A549 (cell line): ENCODE measurements around the gene NDUFS8. TPM values are rescaled to one million over a fixed set of nuclear protein-coding genes. Genes with fewer than 3 reads are reported as not detected.

Experiments
- ATAC-seq, 2 experiments: fragments of 200-7000 bp in 1 of 2; fragments of >200 bp in 1 of 2; cut with Nextera tagmentation in 1 of 2; cut with Tn5 transposase in 1 of 2; 3 replicates each; pipeline versions ENCODE4 v1.8.0 to v1.9.1; 2018 to 2020; ENCODE audit warnings: mild to moderate bottlenecking in 1 of 2, moderate library complexity in 1 of 2
- CTCF ChIA-PET: fragments of 300-600 bp; sonication (Branson Sonifier 250); formaldehyde crosslinking; extraction: SDS; loops from one replicate; lab custom pipeline; 2021; ENCODE audit warnings: antibody characterized with exemption, inconsistent platforms; lab: Yijun Ruan, JAX
- POLR2A ChIA-PET: fragments of 350-600 bp; formaldehyde crosslinking; extraction: SDS; loops from one replicate; lab custom pipeline; 2021; ENCODE audit warnings: antibody characterized with exemption, inconsistent platforms; lab: Yijun Ruan, JAX
- DNase-seq, 2 experiments: peaks; one replicate each; pipeline versions ENCODE4 v3.0.0 to v3.0.0-alpha.2; 2011 to 2016; ENCODE audit warnings: low read depth in 1 of 2, low spot score in 1 of 2
- FAIRE-seq: peaks from 2 replicates; lab custom pipeline; 2011; peaks lifted over from hg19 to GRCh38; lab: Jason Lieb, UNC
- H3K27ac ChIP-seq, 2 experiments: fragments of >200 bp; sonication (Bioruptor Twin); formaldehyde crosslinking; 3 replicates each; pipeline ENCODE4 v1.5.1; 2016 to 2017
- H3K4me1 ChIP-seq: fragments of >200 bp; sonication (Bioruptor Twin); formaldehyde crosslinking; 3 replicates; pipeline ENCODE4 v1.6.1; 2016
- H3K4me2 ChIP-seq: fragments of >200 bp; sonication (Bioruptor Twin); formaldehyde crosslinking; 3 replicates; pipeline ENCODE4 v1.6.1; 2016
- H3K4me3 ChIP-seq: fragments of >200 bp; sonication (Bioruptor Twin); formaldehyde crosslinking; 3 replicates; pipeline ENCODE4 v1.5.1; 2016
- H3K9me3 ChIP-seq: fragments of >200 bp; sonication (Bioruptor Twin); formaldehyde crosslinking; 3 replicates; pipeline ENCODE4 v1.6.1; 2016
- CEBPB ChIP-seq, 2 experiments: fragments of >200 bp in 1 of 2; sonication (Bioruptor Twin) in 1 of 2; formaldehyde crosslinking in 1 of 2; IDR thresholded peaks; 2 replicates each; pipeline ENCODE4 v1.6.1; 2012 to 2016
- EHF ChIP-seq: fragments of 250-450 bp; sonication (Bioruptor Pico); IDR thresholded peaks from 2 replicates; pipeline ENCODE4 v1.5.0; 2020; ENCODE audit warnings: mild to moderate bottlenecking
- ESRRA ChIP-seq: fragments of 150-350 bp; IDR thresholded peaks from 2 replicates; pipeline ENCODE4 v1.6.1; 2014; ENCODE audit warnings: mild to moderate bottlenecking, low read length, borderline replicate concordance
- HEYL ChIP-seq: fragments of 250-450 bp; sonication (Bioruptor Pico); IDR thresholded peaks from 2 replicates; pipeline ENCODE4 v1.8.0; 2021; ENCODE audit warnings: mild to moderate bottlenecking, moderate library complexity
- HOXB13 ChIP-seq: fragments of 250-450 bp; sonication (Bioruptor Pico); IDR thresholded peaks from 2 replicates; pipeline ENCODE4 v1.5.0; 2020; ENCODE audit warnings: low read depth, mild to moderate bottlenecking, moderate library complexity
- HOXB5 ChIP-seq: fragments of 250-450 bp; sonication (Bioruptor Pico); IDR thresholded peaks from 2 replicates; pipeline ENCODE4 v1.5.0; 2020; ENCODE audit warnings: mild to moderate bottlenecking, moderate library complexity
- JUN ChIP-seq, 2 experiments: fragments of >200 bp; sonication (Bioruptor Twin); formaldehyde crosslinking; IDR thresholded peaks; 2 replicates in 1 of 2; 3 replicates in 1 of 2; pipeline ENCODE4 v1.6.1; 2016 to 2017
- KDM5A ChIP-seq: fragments of 200-600 bp; sonication (generic); IDR thresholded peaks from 2 replicates; pipeline ENCODE4 v1.6.1; 2016; ENCODE audit warnings: antibody characterized with exemption, mild to moderate bottlenecking
- MYC ChIP-seq: IDR thresholded peaks from 2 replicates; pipeline ENCODE4 v1.6.1; 2012; ENCODE audit warnings: mild to moderate bottlenecking, inconsistent platforms, low read length, improper control_type of control experiment, borderline replicate concordance
- NR3C1 ChIP-seq: fragments of >200 bp; sonication (Bioruptor Twin); formaldehyde crosslinking; IDR thresholded peaks from 3 replicates; pipeline ENCODE4 v1.6.1; 2017
- POLR2A ChIP-seq: IDR thresholded peaks from 2 replicates; pipeline ENCODE4 v1.6.1; 2012; ENCODE audit warnings: mild to moderate bottlenecking, low read length
- TP53 ChIP-seq: fragments of 250-450 bp; sonication (Bioruptor Pico); IDR thresholded peaks from 2 replicates; pipeline ENCODE4 v1.5.0; 2021; ENCODE audit warnings: mild to moderate bottlenecking, moderate library complexity
- WGBS: methylation state at CpG from one replicate; pipeline ENCODE4 v1.1.6; 2017; ENCODE audit errors: missing lambda C conversion rate; 5-methylcytosine and 5-hydroxymethylcytosine counted together
- polyA plus RNA-seq, 4 experiments: library from polyadenylated mRNA; depleted of rRNA in 3 of 4; stranded (reverse); fragments of >200 nt; fragmentation: RNase III in 1 of 4; extraction: RNeasy Plus Mini Kit Qiagen cat#74134 plus additional on column Dnase treatment in 1 of 4; gene quantifications; 2 replicates in 3 of 4; 3 replicates in 1 of 4; pipeline ENCODE4 v1.2.3, GENCODE V29; 2011 to 2017
- TF ChIP-seq, protein P1 (sequence below): fragments of 250-450 bp; sonication (Bioruptor Pico); IDR thresholded peaks from 2 replicates; pipeline ENCODE4 v1.5.0; 2020; ENCODE audit warnings: low read depth, mild to moderate bottlenecking, moderate library complexity
- TF ChIP-seq, protein P2 (sequence below): IDR thresholded peaks from 2 replicates; pipeline ENCODE4 v1.6.1; 2012

The NDUFS8 gene
- polyA plus RNA-seq, 2 of the 4 experiments (the other 2 are of a cell fraction): 71.0 to 298 TPM

DNA sequence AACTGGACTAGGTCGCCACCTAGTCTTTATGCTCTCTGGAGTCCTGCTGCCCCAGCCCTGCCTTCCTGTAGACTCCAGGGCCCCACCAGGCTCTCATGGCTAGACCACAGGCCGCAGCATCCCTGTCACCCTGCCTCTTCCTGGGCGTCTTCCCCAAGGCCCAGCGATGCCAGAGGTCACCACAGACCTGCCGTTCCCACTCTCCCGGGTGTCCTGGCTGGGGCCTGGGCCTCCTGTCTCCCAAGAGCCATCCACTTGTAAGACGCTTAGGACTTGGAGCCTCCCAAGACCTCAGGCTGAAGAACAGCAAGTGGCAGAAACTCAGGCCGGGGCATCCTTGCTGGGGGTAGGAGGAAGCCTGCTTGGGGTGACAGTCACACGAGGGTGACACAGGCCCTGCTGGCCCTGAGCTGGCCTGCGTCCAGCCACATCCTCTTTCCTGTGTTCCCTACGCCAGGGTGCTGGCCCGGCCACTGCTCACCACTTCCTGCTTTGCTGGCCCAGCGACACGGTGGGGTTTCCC is 6.3 kb downstream of the NDUFS8 start:
- ATAC-seq: no peak
- Histone ChIP-seq H3K4me2 (no peak overlapping the region), H3K4me1 (peaks cover 49% of the 10 kb centered on the region), H3K27ac (peak overlapping the region in 1 of 2 experiments; percentile 96; a peak in 2 of 6 replicates), H3K4me3 (no peak overlapping the region), H3K9me3 (no peaks in the 10 kb centered on the region)
- no peak for DNase-seq
- CTCF ChIA-PET: interaction anchor here (1.1 to 7.3 kb wide), 4 partner anchors 9 to 27 kb away, joined by 4 to 60 read pairs (median 8); partner anchors contain the start of gene ALDH3B1
- POLR2A ChIA-PET: interaction anchor here (0.9 to 2.4 kb wide), 4 partner anchors 10 to 84 kb away, joined by 4 to 13 read pairs (median 8); partner anchors contain the start of gene ALDH3B1
- WGBS: 90% methylated on average over 14 of the region's 14 CpGs
- no peak for TF ChIP-seq HOXB13 (CRISPR knock-in tag)
- no peak for TF ChIP-seq MYC
- no peak for TF ChIP-seq KDM5A
- no peak for TF ChIP-seq TP53 (CRISPR knock-in tag)
- TF ChIP-seq EHF (CRISPR knock-in tag): no peak
- TF ChIP-seq, protein P1, sequence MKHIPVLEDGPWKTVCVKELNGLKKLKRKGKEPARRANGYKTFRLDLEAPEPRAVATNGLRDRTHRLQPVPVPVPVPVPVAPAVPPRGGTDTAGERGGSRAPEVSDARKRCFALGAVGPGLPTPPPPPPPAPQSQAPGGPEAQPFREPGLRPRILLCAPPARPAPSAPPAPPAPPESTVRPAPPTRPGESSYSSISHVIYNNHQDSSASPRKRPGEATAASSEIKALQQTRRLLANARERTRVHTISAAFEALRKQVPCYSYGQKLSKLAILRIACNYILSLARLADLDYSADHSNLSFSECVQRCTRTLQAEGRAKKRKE (CRISPR knock-in tag): no peak
- 0 out of 2 replicates have a peak, but pooled peaks have one; percentile 8 for TF ChIP-seq POLR2A
- TF ChIP-seq CEBPB (IDR thresholded peaks at IDR 0.05): no peak
- TF ChIP-seq ESRRA: no peak
- FAIRE-seq: no peak

DNA sequence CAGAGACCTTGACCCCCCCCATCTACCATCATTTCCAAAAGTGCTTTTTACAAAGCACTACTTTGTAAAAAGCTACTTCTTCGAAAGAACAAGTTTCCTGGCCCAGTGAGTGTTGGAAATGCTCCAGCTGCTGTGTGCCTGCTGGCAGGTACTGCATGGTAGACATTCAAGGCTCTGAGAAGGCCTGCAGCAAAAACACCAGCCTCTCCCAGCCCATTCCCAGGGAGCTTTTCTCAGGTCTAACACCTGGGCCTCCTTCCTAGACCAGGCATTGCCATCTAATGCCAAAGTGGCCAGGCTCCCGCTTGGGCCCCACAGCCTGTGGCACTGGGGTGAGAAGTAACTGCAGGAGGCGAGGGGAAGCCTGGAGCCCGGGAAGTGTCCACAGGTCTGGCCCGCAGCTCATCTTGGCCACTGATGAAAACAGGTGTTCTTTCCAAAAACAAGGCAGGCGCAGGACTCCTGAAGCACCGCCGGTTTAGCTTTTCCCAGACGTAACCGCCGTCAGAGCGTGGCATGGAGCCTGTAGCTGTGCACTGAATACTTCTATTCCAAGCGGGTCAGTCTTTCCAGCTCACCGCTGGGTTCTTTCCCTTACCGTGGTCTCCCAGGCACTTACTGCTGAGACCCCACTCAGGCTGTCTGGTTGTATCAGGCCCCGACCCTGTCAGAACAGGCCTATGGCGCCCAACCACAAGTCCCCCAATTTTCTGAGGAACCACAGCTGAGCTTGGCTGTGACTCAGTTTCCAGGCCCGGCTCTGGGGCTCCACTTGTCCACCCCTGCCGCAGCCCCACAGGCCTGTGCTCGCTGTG is 7.1 kb downstream of the NDUFS8 start:
- no peak for DNase-seq
- Histone ChIP-seq H3K4me2 (peak overlapping the region; percentile 94), H3K4me1 (peaks cover 49% of the 10 kb centered on the region)
- no peak for ATAC-seq
- POLR2A ChIA-PET: interaction anchor here (0.6 to 2.4 kb wide), 6 partner anchors 9 to 97 kb away, joined by 3 to 13 read pairs (median 5); partner anchors contain the start of gene ALDH3B1
- TF ChIP-seq, protein P2, sequence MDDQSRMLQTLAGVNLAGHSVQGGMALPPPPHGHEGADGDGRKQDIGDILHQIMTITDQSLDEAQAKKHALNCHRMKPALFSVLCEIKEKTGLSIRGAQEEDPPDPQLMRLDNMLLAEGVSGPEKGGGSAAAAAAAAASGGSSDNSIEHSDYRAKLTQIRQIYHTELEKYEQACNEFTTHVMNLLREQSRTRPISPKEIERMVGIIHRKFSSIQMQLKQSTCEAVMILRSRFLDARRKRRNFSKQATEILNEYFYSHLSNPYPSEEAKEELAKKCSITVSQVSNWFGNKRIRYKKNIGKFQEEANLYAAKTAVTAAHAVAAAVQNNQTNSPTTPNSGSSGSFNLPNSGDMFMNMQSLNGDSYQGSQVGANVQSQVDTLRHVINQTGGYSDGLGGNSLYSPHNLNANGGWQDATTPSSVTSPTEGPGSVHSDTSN: peak; percentile 38
- TF ChIP-seq HEYL (CRISPR knock-in tag): no peak
- TF ChIP-seq JUN (IDR thresholded peaks at IDR 0.05): peak in 1 of 2 experiments; percentile 21; a peak in 1 of 5 replicates
- TF ChIP-seq, all 56 proteins: peak for 2
- no peaks in the 10 kb centered on the region for H3K9me3 ChIP-seq
- CTCF ChIA-PET: interaction anchor here (0.6 to 7.3 kb wide), 6 partner anchors 10 to 171 kb away, joined by 3 to 60 read pairs (median 6); partner anchors contain the start of gene ALDH3B1
- peak overlapping the region; percentile 95 to 96 for H3K27ac ChIP-seq
- FAIRE-seq: no peak
- no peak overlapping the region for H3K4me3 ChIP-seq
- WGBS: 84% methylated on average over 19 of the region's 20 CpGs

DNA sequence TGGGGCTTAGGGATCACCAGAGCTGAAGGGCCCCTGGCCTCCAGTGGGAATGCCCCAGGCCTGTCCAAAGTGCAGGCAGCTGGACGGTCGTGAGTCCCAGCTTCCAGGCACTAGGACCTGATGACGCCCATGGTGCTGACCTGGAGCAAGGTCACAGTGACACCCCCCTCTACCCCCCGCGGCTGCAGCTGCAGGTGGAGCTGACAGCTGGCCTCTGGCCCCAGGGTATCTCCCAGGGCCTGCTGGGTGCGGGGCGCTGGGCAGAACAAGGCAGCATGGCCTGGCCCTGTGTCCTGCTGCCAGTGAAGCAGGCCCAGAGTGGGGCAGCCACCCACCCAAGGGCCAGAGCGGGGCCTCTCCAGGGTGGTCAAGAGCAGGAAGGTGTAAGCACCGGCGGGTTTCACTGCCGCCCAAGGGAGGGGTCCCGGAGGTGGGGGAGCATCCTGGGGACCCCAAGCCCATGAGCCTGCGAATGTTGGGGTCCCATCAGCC is 7.8 kb downstream of the NDUFS8 start:
- POLR2A ChIA-PET: interaction anchor here (0.6 to 2.4 kb wide), 5 partner anchors 11 to 96 kb away, joined by 3 to 13 read pairs (median 6); partner anchors contain the start of gene ALDH3B1
- Histone ChIP-seq H3K27ac (peak overlapping the region; percentile 95 to 96), H3K4me3 (peak overlapping the region; percentile 60), H3K9me3 (no peaks in the 10 kb centered on the region), H3K4me1 (peaks cover 53% of the 10 kb centered on the region), H3K4me2 (peak overlapping the region; percentile 94)
- TF ChIP-seq HOXB5 (CRISPR knock-in tag): no peak
- no peak for TF ChIP-seq NR3C1
- ATAC-seq (peak; percentile 22 to 36; a peak in 5 of 6 replicates), DNase-seq (no peak), FAIRE-seq (no peak)
- 22% methylated on average over 7 of the region's 13 CpGs for WGBS
- CTCF ChIA-PET: interaction anchor here (0.6 to 7.3 kb wide), 6 partner anchors 10 to 170 kb away, joined by 3 to 60 read pairs (median 6); partner anchors contain the start of gene ALDH3B1
